ENCODE results near the gene UNC5CL. TPM values are rescaled to one million over a fixed set of nuclear protein-coding genes. Genes with fewer than 3 reads are reported as not detected.
A peak's percentile ranks its signal among the peaks of the same experiment; 100 is the strongest.

Gene UNC5CL
- total and polyA plus RNA-seq, 9 of the 15 experiments (the other 6 are each of a cell fraction or from before 2014, with no cell fraction given): 0.07 to 1.8 (median 0.62) TPM; not detected in 1

- TF ChIP-seq SAP30 (IDR thresholded peaks at IDR 0.05; ENCODE audit: borderline replicate concordance, insufficient read depth, low read depth, low read length, poor library complexity, severe bottlenecking) (no peak), NR1H2 (CRISPR knock-in tag; IDR thresholded peaks at IDR 0.05) (peak; percentile 70; the same call in 1 of the 2 replicates), RNF2 (IDR thresholded peaks at IDR 0.05) (0 out of 2 replicates have a peak, but pooled peaks have one; percentile 52), GABPA (tag; conservative IDR thresholded peaks at IDR 0.05; ENCODE audit: low read depth) (peak; percentile 58; the same call in 1 of the 2 replicates), MLLT1 (IDR thresholded peaks at IDR 0.05) (peak in 1 of 2 experiments; percentile 68; a peak in 1 of 4 replicates), ZNF766 (CRISPR knock-in tag; conservative IDR thresholded peaks at IDR 0.05) (0 out of 2 replicates have a peak, but pooled peaks have one; percentile 32), CREB1 (IDR thresholded peaks at IDR 0.05) (no peak), CREB1 (CRISPR knock-in tag; IDR thresholded peaks at IDR 0.05) (peak; percentile 57; the same call in 1 of the 2 replicates), E2F6 (IDR thresholded peaks at IDR 0.05; ENCODE audit: borderline replicate concordance in 1 of 2, extremely low read depth in 1 of 2, insufficient read depth in 1 of 2, insufficient read length in 1 of 2, low read depth in 1 of 2, low read length in 1 of 2, poor library complexity in 1 of 2, severe bottlenecking in 1 of 2) (peak; percentile 72 to 92), STAG1 (CRISPR knock-in tag; IDR thresholded peaks at IDR 0.05; ENCODE audit: borderline replicate concordance) (peak; percentile 84; the same call in 1 of the 2 replicates), BHLHE40 (IDR thresholded peaks at IDR 0.05; ENCODE audit: low read length) (no peak; the same call in 1 of the 2 replicates), MYBL2 (IDR thresholded peaks at IDR 0.05; ENCODE audit: low read depth) (no peak), MYBL2 (CRISPR knock-in tag; IDR thresholded peaks at IDR 0.05; ENCODE audit: borderline replicate concordance) (no peak), ZBTB17 (CRISPR knock-in tag; IDR thresholded peaks at IDR 0.05) (0 out of 2 replicates have a peak, but pooled peaks have one; percentile 42), HIVEP1 (CRISPR knock-in tag; IDR thresholded peaks at IDR 0.05) (peak; percentile 42; the same call in 1 of the 2 replicates), ZNF124 (CRISPR knock-in tag; IDR thresholded peaks at IDR 0.05) (no peak), CSDE1 (IDR thresholded peaks at IDR 0.05) (no peak), FIP1L1 (IDR thresholded peaks at IDR 0.05; ENCODE audit: low read depth, low read length, poor library complexity, severe bottlenecking) (peak; percentile 63), TSC22D4 (tag; IDR thresholded peaks at IDR 0.05) (no peak), ATF7 (IDR thresholded peaks at IDR 0.05) (peak; percentile 58), ZNF830 (CRISPR knock-in tag; IDR thresholded peaks at IDR 0.05) (peak; percentile 20; the same call in 1 of the 2 replicates)
Measured at GRCh38 chr6:41027799-41028560, 11.0 kb downstream of the UNC5CL start (continued).

Measured in K562 (cell line).